A673 (cell line): ENCODE results near the gene ST6GALNAC3. TPM values are rescaled to one million over a fixed set of nuclear protein-coding genes. Genes with fewer than 3 reads are reported as not detected.
"Not testable (repeated sequence)": the region's sequence is repeated elsewhere in the genome, so short reads cannot be mapped to it uniquely, and the experiment has no call there.

Source experiments
- BruUV-seq: library from RNA; stranded (reverse); fragments of 400-500 nt; replicated peaks from 2 replicates; lab custom pipeline; 2021; lab: Mats Ljungman, UMichigan
- CTCF ChIA-PET: fragments of 300-600 bp; sonication (Branson Sonifier 250); formaldehyde crosslinking; loops from one replicate; lab custom pipeline; 2022; ENCODE audit warnings: antibody characterized with exemption; lab: Charles Lee
- POLR2A ChIA-PET: fragments of 300-600 bp; sonication (Branson Sonifier 250); formaldehyde crosslinking; loops from one replicate; lab custom pipeline; 2022; ENCODE audit warnings: antibody characterized with exemption; ENCODE audit not compliant: low non-redundant PET; lab: Charles Lee
- DNase-seq: peaks from one replicate; pipeline ENCODE4 v3.0.0-alpha.2; 2015; ENCODE audit warnings: low spot score
- H3K27ac ChIP-seq: fragments of 200-600 bp; sonication (generic); 2 replicates; pipeline ENCODE4 v1.5.1; 2016; ENCODE audit warnings: mixed run types, low read depth, mild to moderate bottlenecking, mixed read lengths, antibody characterized with exemption, low read length; ENCODE audit not compliant: poor library complexity, severe bottlenecking
- H3K27me3 ChIP-seq: fragments of 200-600 bp; sonication (generic); replicated peaks from 2 replicates; pipeline ENCODE4 v1.6.1; 2017; ENCODE audit warnings: mixed run types, low read depth, mild to moderate bottlenecking, mixed read lengths, antibody characterized with exemption, low read length; ENCODE audit not compliant: insufficient read depth, poor library complexity
- H3K36me3 ChIP-seq: fragments of 200-600 bp; sonication (generic); 2 replicates; pipeline ENCODE4 v1.6.1; 2016; ENCODE audit warnings: mixed run types, mild to moderate bottlenecking, mixed read lengths, antibody characterized with exemption, low read length; ENCODE audit not compliant: insufficient read depth, poor library complexity, severe bottlenecking
- H3K4me1 ChIP-seq: fragments of 200-600 bp; sonication (generic); 2 replicates; pipeline ENCODE4 v1.6.1; 2017; ENCODE audit warnings: mixed run types, mild to moderate bottlenecking, mixed read lengths, antibody characterized with exemption, low read length; ENCODE audit not compliant: insufficient read depth, poor library complexity, severe bottlenecking
- H3K4me3 ChIP-seq: fragments of 200-600 bp; sonication (generic); 2 replicates; pipeline ENCODE4 v1.5.1; 2016; ENCODE audit warnings: low read depth, mixed run types, mild to moderate bottlenecking, mixed read lengths, low read length; ENCODE audit not compliant: poor library complexity, severe bottlenecking
- H3K9me3 ChIP-seq: fragments of 200-600 bp; sonication (generic); 2 replicates; pipeline ENCODE4 v1.6.1; 2016; ENCODE audit warnings: mixed run types, low read depth, mild to moderate bottlenecking, mixed read lengths, antibody characterized with exemption, low read length; ENCODE audit not compliant: poor library complexity, severe bottlenecking
- EZH2 ChIP-seq: fragments of 200-600 bp; sonication (generic); IDR thresholded peaks from 2 replicates; pipeline ENCODE4 v1.6.1; 2017; ENCODE audit warnings: borderline replicate concordance, low read depth, mild to moderate bottlenecking, mixed read lengths, antibody characterized with exemption, low read length; ENCODE audit not compliant: poor library complexity, severe bottlenecking
- intact Hi-C: fragments of 100-400 bp; cut with micrococcal nuclease; formaldehyde crosslinking; loops from one replicate; pipeline ENCODE4 v1.10.0; 2022; ENCODE audit not compliant: unreplicated experiment
- total RNA-seq: library from RNA; stranded (reverse); gene quantifications from 2 replicates; pipeline ENCODE4 v1.2.3, GENCODE V29; 2021
- TF ChIP-seq, protein P1 (sequence below): fragments of 300-800, 200-600 bp; sonication (generic); conservative IDR thresholded peaks from 2 replicates; pipeline ENCODE4 v1.5.1; 2017; ENCODE audit warnings: low read depth, mild to moderate bottlenecking, antibody characterized with exemption, low read length, moderate library complexity, mixed read lengths

ST6GALNAC3 gene
- total RNA-seq, 1 experiment from 2014 or later, result 1.2 TPM

GRCh38 chr1:76109404-76109803 is 34.9 kb downstream of the ST6GALNAC3 start:
- BruUV-seq, result no TSS peak
- H3K36me3 ChIP-seq, result no peaks in the 10 kb centered on the region
- no peaks in the 10 kb centered on the region for H3K4me1 ChIP-seq
- intact Hi-C loops, result no loop called here
- ChIA-PET POLR2A (no interaction called here), CTCF (no interaction called here)
- H3K27me3 ChIP-seq, result no peaks in the 10 kb centered on the region
- no peak overlapping the region for H3K27ac ChIP-seq
- no peak for DNase-seq
- no peak overlapping the region for H3K4me3 ChIP-seq
- no peaks in the 10 kb centered on the region for H3K9me3 ChIP-seq
- TF ChIP-seq EZH2, result no peak

- no peaks in the 10 kb centered on the region for H3K36me3 ChIP-seq
- no peaks in the 10 kb centered on the region for H3K9me3 ChIP-seq
- BruUV-seq, result no TSS peak
- TF ChIP-seq, protein P1, sequence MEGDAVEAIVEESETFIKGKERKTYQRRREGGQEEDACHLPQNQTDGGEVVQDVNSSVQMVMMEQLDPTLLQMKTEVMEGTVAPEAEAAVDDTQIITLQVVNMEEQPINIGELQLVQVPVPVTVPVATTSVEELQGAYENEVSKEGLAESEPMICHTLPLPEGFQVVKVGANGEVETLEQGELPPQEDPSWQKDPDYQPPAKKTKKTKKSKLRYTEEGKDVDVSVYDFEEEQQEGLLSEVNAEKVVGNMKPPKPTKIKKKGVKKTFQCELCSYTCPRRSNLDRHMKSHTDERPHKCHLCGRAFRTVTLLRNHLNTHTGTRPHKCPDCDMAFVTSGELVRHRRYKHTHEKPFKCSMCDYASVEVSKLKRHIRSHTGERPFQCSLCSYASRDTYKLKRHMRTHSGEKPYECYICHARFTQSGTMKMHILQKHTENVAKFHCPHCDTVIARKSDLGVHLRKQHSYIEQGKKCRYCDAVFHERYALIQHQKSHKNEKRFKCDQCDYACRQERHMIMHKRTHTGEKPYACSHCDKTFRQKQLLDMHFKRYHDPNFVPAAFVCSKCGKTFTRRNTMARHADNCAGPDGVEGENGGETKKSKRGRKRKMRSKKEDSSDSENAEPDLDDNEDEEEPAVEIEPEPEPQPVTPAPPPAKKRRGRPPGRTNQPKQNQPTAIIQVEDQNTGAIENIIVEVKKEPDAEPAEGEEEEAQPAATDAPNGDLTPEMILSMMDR, result no peak
- TF ChIP-seq EZH2, result no peak
- H3K27ac ChIP-seq, result no peak overlapping the region
- H3K4me3 ChIP-seq, result no peak overlapping the region
- no peak for DNase-seq
- intact Hi-C loops, result no loop called here
- POLR2A ChIA-PET, result no interaction called here
- CTCF ChIA-PET, result no interaction called here
- no peaks in the 10 kb centered on the region for H3K27me3 ChIP-seq
- no peaks in the 10 kb centered on the region for H3K4me1 ChIP-seq
These were observed 35.5 kb downstream of the ST6GALNAC3 start for GRCh38 chr1:76109901-76110560.

DNA sequence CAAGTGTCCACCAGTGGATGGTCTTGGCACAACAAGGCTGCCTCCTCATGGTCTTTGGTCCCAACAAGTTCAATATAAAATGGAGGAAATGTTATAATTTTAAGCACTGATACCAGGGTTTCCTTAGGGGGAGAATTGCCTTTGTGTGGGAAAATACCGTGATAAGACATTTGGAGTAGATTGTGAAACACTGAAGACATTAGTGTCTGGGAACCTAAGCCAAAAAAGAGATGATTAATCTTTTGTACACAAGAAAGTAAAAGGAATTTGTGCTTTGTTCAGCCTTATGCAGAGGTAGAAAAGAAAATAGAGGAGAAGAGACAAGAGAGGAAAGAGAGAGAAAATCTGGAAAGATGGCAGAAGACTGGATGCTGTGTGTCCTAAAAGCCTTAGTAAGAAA is 36.1 kb downstream of the ST6GALNAC3 start:
- BruUV-seq, result no TSS peak
- no peak overlapping the region for H3K27ac ChIP-seq
- POLR2A ChIA-PET, result no interaction called here
- DNase-seq, result no peak
- no peak overlapping the region for H3K4me3 ChIP-seq
- no peaks in the 10 kb centered on the region for H3K4me1 ChIP-seq
- no peak for TF ChIP-seq EZH2
- TF ChIP-seq, protein P1, result no peak
- no peaks in the 10 kb centered on the region for H3K27me3 ChIP-seq
- no peaks in the 10 kb centered on the region for H3K9me3 ChIP-seq
- intact Hi-C loops, result no loop called here
- no peaks in the 10 kb centered on the region for H3K36me3 ChIP-seq
- CTCF ChIA-PET, result no interaction called here

DNA sequence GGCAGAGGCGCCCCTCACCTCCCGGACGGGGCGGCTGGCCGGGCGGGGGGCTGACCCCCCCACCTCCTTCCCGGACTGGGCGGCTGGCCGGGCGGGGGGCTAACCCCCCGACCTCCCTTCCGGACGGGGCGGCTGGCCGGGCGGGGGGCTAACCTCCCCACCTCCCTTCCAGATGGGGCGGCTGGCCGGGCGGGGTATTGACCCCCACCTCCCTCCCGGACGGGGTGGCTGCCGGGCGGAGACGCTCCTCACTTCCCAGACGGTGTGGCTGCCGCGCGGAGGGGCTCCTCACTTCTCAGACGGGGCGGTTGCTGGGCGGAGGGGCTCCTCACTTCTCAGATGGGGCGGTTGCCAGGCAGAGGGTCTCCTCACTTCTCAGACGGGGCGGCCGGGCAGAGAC is 37.8 kb downstream of the ST6GALNAC3 start:
- H3K36me3 ChIP-seq, H3K27ac ChIP-seq, H3K27me3 ChIP-seq, POLR2A ChIA-PET, CTCF ChIA-PET, intact Hi-C loops, DNase-seq, BruUV-seq, H3K9me3 ChIP-seq, H3K4me1 ChIP-seq, H3K4me3 ChIP-seq: not testable (repeated sequence)
